M059J (cell line): ENCODE data around the gene SPOUT1. TPM values are rescaled to one million over a fixed set of nuclear protein-coding genes. Genes with fewer than 3 reads are reported as not detected.
"Not testable (repeated sequence)": the region's sequence is repeated elsewhere in the genome, so short reads cannot be mapped to it uniquely, and the experiment has no call there.

ENCODE experiments used
- DNase-seq: peaks from one replicate; pipeline ENCODE4 v3.0.0-alpha.2; 2012; ENCODE audit warnings: low read depth
- total RNA-seq: library from RNA; depleted of rRNA; stranded (reverse); fragments of >200 nt; shearing (Covaris generic); gene quantifications from 2 replicates; pipeline ENCODE4 v1.2.3, GENCODE V29; 2014; rRNA removed

The SPOUT1 gene, protein sequence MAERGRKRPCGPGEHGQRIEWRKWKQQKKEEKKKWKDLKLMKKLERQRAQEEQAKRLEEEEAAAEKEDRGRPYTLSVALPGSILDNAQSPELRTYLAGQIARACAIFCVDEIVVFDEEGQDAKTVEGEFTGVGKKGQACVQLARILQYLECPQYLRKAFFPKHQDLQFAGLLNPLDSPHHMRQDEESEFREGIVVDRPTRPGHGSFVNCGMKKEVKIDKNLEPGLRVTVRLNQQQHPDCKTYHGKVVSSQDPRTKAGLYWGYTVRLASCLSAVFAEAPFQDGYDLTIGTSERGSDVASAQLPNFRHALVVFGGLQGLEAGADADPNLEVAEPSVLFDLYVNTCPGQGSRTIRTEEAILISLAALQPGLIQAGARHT
- 32.8 and 37.2 TPM in 2 replicates for total RNA-seq

DNA sequence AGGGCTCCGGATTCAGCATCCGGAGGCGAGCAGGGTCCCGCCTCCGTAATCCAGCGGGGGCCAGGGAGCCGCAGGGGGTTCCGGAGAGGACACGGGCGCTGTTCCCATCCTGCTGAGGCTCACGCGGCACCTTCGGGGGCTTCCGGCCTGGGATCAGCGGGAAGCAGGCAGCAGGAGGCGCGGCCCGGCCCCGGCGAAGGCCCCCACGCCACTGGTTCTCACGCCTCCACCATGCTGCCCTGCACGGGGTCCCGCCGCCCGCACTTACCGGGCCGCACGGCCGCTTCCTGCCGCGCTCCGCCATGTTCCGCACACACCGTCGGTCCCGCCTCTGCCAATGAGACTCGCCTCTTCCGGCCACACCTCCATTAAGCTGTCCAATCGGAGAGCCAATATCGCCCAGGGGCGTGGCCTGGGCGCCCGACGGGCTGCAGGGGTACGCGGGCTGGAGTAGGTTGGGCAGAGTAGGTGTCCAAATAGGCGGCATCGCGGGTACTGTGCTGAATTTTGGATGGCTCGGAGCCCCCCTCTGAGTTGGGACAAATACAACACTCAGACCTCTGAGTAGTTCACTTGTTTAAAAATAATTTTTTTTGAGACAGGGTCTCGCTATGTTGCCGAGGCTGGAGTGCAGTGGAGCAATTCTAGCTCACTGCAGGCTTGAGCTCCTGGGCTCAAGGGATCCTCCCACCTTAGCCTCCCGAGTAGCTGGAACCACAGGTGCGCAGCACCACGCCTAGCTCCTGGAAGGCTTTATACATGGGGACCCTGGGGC lies at the start of gene SPOUT1:
TSS of gene SPOUT1 (minus strand) at position 318 of the 775 bp plus-strand sequence. CDS start at position 304, 14 bp downstream.
- peak; percentile 93 for DNase-seq

DNA sequence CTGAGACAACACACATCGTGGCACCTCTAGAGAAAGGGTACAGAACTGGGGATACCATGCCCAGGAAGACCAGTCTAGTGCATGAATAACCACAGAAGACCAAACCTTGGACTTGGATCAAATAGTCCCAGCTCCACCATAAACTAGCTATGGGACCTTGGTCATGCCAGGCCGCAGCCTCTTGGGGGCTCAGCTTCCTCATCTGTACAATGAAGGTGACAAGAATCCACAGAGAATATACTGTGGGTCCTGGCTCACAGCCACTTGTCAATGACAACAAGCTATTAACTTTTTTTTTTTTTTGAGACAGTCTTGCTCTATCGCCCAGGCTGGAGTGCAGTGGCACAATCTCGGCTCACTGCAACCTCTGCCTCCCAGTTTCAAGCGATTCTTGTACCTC lies 48.3 kb upstream of the SPOUT1 start:
- DNase-seq: no peak

DNA sequence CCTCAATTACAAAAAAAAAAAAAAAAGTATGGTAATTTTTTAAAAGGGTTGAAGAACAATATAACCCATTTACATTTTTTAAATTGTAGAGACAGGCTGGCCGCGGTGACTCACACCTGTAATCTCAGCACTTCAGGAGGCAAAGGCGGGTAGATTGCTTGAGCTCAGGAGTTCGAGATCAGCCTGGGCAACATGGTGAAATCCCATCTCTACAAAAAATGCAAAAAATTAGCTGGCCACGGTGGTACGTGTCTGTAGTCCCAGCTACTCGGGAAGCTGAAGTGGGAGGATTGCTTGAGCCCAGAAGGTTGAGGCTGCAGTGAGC lies 41.3 kb upstream of the SPOUT1 start:
- not testable (repeated sequence) for DNase-seq

DNA sequence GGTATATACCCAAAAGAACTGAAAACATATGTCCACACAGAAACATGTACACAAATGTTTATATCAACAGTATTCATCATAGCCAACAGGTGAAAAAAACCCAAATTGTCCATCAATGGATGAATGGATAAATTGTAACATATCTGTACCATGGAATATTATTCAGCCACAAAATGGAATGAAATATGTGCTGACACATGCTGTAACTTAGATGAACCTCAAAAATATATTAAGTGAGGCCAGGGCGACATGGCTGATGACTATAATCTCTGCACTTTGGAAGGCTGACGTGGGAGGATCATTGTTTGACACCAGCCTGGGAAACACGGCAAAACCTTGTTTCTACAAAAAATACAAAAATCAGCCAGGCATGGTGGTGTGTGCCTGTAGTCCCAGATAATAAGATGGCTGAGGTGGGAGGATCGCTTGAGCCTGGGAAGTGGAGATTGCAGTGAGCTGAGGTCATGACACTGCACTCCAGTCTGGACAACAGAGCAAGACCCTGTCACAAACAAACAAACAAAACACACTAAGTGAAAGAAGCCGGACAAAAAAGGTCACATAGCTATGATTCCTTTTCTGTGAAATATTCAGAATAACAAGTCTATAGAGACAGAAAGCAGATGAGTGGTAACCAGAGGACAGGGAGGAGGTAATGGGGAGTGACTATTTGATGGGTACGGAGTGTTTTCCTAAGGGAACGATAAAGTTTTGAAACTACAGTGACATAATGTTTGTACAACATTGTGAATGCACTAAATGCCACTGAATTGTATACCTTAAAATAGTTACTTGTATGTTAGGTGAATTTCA lies 40.7 kb upstream of the SPOUT1 start:
- DNase-seq: no peak

DNA sequence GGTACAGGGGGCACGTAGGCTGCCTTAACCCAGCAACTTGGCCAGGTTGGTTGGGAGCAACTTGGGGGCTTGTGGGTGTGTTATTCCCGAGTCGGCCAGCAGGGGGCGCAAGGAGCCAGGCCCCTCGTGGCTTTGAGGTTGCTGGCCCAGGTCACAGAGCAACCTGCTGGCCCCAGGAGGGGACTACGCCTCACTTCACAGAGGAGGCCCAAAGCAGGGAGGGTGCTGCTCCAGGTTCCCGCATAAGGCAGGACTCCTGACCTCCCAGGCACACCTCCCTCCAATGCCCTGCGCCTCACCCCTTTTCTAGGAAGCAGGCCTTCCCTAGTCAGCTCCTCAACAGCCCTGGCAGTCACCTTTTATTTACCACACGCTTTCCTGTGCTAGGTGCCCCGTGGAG lies 34.1 kb upstream of the SPOUT1 start:
- peak; percentile 66 for DNase-seq

DNA sequence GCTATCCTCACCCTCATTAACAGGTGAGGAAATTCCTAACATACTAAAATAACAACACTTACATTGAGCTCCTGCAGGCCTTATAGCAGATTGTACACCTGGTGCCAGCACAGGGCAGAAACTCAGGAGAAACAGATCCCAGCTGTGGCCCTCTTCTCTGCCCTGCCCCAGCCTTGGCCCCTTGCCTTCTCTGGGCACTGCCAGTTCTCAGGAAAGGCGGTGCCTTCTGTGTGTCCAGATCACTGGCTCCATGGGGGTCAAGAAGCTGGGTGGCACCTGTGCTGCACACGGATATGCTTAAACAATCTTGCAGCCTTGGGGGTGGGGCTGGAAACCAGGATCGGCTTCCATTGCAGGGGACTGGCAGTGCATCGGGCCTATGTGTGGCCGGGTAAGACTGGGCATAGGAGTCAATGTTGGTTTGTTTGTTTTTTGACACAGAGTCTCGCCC lies 32.8 kb upstream of the SPOUT1 start:
- DNase-seq: no peak

DNA sequence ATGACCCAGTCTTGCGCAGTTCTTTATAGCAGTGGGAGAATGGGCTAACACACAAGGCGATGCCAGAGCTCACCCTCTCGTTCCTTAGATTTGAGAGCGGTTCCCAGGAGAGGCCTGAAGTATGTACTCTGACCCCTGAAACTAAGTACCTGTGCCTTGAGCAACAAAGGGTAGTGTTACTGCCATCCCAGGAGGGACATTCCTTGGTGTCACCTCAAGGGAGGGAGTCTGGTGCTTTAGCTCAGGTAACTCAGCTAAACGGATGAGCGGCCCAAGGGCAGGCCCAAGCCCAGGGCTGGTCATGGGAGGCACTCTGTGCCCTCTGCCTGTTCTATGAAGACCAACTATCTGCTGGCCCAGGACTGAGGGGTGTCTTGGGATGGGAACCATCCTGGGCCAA lies 31.9 kb upstream of the SPOUT1 start:
- DNase-seq: no peak

DNA sequence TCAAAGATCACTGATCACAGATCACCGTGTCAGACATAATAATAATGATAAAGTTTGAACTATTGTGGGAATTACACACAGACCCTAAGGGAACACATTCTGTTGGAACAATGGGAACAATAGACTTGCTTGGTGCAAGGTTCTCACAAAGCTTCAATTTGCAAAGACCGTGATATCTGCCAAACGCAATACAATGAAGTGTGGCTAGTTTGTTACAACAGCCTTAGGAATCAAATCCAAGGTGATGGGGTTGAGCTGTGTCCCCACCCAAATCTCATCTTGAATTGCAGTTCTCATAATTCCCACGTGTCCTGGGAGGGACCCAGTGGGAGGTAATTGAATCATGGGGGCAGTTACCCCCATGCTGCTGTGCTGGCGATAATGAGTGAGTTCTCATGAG lies 31.3 kb upstream of the SPOUT1 start:
- DNase-seq: no peak

DNA sequence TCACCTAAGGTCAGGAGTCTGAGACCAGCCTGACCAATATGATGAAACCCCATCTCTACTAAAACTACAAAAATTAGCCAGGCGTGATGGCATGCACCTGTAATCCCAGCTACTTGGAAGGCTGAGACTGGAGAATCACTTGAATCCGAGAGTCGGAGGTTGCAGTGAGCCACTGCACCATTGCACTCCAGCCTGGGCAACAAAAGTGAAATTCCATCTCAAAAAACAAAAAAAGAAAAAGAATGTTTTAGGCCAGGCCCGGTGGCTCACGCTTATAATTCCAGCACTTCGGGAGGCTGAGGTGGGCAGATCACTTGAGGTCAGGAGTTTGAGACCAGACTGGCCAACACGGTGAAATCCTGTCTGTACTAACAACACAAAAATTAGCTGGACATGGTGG lies 28.9 kb upstream of the SPOUT1 start:
- DNase-seq: not testable (repeated sequence)

DNA sequence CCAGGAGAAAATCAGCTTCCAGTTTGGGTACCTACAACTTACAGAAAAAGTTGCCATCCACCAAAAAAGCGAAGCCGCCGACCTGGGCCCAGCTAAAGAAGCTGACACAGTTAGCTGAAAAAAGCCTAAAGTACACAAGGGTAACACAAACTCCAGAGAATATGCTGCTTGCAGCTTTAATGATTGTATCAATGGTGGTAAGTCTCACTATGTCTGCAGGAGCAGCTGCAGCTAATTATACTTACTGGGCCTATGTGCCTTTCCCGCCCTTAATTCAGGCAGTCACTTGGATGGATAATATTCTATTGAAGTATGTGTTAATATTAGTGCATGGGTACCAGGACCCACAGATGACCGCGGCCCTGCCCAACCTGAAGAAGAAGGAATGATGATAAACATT lies 24.9 kb upstream of the SPOUT1 start:
- not testable (repeated sequence) for DNase-seq

DNA sequence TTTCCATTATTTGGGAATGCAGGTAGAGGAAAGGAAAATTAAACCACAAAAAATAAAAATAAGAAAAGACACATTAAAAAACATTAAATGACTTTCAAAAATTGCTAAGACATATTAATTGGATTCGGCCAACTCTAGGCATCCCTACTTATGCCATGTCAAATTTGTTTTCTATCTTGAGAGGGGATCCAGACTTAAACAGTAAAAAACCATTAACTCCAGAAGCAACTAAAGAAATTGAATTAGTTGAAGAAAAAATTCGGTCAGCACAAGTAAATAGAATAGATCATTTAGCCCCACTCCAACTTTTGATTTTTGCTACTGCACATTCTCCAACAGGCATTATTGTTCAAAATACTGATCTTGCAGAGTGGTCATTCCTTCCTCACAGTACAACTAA lies 23.1 kb upstream of the SPOUT1 start:
- DNase-seq: not testable (repeated sequence)

DNA sequence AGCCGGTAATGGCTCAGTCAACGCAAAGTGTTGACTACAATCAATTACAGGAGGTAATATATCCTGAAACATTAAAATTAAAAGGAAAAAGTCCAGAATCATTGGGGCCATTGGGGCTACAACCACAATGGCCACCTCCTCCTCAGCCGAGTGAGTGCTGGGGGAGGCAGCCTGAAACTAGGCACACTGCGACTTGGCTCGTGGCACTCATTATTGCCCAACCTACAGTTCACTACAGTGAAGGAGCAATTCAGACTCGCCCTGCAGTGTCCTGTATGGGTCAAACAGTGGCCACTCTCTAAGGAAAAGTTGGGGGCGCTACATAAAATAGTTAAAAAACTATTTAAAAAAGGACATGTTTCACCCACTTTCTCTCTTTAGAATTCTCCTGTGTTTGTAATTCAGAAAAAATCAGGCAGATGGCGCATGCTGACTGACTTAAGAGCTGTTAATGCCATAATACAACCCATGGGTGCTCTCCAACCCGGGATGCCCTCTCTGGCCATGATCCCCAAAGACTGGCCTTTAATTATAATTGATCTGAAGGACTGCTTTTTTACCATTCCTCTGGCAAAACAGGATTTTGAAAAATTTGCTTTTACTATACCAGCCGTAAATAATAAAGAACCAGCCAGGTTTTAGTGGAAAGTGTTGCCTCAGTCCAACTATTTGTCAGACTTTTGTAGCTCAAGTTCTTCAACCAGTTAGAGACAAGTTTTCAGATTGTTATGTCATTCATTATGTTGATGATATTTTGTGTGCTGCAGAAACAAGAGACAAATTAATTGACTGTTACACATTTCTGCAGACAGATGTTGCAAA lies 22.4 kb upstream of the SPOUT1 start:
- DNase-seq: peak; percentile 51

DNA sequence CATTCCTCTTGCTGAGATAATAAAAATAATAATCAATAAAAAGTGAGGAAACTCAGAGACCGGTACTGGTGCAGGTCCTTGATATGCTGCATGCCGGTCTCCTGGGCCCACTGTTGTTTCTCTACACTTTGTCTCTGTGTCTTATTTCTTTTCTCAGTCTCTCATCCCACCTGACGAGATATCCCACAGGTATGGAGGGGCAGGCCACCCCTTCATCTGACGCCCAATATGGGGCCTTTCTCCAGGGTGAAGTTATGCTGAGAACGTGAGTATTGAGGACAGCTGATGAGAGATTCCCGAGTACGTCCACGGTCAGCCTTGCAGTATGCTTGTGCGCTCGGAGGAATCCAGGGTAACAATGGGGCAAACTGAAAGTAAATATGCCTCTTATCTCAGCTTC lies 21.4 kb upstream of the SPOUT1 start:
- DNase-seq: not testable (repeated sequence)

DNA sequence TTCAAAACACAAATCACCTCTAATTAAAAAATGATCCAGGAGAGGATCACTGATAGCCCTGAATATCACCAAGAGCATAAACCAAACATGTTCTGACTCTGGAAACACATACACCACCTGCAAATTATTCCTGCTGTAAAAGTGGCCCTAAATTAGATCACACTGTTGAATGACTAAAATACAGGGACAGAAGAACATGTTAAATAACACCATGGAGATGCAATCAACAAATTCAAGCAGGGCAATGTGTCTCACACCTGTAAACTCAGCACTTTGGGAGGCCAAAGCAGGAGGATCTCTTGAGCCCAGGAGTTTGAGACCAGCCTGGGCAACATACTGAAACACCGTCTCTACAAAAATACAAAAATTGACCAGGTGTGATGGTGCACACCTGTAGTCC lies 18.2 kb upstream of the SPOUT1 start:
- DNase-seq: no peak

DNA sequence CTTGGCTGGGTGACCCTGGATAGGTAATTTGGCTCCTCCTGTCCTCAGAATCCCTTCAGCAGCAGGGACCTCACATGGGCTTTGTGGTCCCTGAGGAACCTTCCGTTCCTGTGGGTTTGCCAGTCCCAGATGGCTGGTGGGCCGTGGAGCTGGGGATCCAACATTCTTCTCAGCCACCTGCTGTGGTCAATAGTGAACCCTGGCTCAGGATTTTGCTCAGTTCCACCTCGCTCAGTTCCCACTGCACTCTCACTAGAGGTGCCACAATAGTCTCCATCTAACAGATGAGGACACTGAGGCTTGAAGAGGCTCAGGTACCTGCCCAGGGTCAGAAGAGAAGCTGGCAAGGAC lies 17.1 kb upstream of the SPOUT1 start:
- no peak for DNase-seq

DNA sequence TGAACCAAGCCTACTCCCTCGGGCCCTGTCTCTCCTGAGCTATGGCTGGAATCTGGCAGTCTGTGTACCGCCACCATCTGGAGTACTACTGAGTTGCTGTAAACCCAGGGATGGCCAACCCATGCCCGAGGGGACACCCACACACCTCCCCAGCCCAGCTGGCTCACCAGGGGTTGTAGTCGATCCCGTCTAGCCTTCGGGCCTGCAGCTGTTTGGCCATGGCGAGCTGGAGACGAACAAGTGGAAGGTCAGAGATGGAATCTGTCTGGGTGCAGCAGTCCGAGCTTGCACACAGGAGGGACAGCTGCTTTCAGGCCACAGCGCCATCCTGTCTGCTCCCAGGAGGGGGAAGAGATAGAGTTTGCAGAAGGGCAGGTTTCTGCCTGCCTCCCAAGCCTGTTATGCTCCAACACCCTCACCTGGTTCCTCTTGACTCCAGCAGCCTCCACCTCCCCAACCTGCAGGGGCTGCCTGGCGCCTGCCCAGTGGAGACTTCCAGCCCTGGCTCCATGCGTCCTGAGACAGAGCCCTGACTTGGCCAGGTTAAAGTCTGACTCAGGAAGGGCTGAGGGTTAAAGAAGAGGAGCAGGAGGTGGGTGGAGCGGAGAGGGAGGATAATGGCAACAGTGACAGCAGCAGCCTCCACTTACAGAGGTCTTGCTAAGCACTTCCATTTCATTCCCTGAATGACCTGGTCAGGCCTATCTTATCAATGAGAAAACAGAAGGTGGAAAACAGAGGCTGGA lies 15.8 kb upstream of the SPOUT1 start:
- no peak for DNase-seq

DNA sequence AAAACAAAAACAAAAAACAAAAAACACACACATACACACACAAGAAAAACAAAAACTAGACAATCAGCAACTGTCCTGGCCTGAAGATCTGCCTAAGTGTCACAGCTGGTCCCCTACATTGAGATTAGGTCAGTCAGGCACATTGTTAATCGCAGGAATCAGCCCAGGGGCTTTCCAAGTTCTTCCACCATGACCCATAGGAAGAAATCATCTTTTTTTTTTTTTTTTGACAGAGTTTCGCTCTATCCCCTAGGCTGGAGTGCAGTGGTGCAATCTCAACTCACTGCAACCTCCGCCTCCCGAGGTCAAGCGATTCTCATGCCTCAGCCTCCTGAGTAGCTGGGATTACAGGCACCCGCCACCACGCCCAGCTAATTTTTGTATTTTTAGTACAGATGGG lies 13.6 kb upstream of the SPOUT1 start:
- DNase-seq: not testable (repeated sequence)

DNA sequence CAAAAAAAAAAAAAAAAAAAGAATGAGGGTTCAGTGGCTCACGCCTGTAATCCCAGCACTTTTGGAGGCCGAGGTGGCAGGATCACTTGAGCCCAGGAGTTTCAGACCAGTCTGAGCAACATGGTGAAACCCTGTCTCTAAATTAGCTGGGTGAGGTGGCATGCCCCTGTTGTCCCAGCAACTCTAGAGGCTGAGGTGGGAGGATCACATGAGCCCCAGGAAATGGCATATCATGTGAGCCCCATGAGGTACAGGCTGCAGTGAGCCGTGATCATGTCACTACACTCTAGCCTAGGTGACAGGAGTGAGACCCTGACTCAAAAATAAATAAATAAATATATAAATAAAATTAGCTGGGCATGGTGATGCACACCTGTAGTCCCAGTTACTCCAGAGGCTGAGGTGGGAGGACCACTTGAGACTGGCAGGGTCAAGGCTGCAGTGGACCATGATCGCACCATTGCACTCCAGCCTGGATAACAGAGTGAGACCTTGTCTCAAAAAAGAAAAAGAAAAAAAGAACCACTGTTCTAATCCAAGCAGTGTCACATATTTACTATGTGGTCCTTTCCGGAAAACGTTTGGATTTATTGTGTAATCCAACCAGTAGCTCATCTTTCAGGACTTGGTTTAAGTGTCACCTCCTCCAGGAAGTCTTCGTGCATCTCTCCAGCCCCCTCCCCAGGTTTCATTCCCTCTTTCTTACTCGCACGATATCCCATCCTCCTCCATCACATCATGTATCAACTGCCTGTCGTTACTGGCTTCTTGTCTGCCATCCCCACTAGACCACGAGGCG lies 12.3 kb upstream of the SPOUT1 start:
- DNase-seq: no peak

DNA sequence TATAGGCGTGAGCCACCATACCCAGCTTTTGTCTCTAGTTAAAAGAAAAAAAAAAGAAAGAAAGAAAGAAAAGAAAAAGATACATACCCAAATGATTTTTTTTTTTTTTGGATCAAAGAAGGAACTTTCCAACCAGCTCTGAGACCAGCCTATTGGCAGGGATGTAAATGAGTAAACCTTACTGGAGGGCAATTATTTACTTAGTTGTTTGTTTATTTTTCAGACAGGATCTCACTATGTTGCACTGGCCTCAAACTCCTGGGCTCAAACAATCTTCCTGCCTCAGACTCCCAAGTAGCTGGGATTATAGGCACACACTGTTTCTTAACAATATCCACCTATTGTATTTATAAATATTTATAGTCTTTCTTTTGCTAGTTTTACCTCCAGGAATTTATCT lies 10.9 kb upstream of the SPOUT1 start:
- no peak for DNase-seq

DNA sequence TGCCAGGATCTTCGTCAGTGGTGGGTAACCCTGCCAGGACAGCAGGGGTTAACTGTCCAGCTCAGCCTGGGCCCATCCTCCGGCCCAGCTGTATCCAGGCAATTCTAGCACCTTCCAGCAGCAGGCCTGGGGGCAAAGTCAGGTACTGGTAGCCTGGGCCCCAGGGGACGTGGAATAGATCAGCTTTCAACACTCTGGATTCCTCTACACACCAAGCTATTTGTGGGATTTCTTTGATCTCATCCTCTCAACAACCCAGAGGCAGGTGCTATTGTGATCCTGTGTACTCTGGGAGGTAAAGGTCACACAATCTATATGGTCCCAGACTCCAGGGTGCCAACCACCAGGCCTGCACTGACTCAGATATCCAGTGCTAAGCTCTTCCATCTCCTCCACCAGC lies 8.7 kb upstream of the SPOUT1 start:
- no peak for DNase-seq
